ENCODE results near the gene ALPK1.
"Not testable (repeated sequence)": the region's sequence is repeated elsewhere in the genome, so short reads cannot be mapped to it uniquely, and the experiment has no call there.

DNA sequence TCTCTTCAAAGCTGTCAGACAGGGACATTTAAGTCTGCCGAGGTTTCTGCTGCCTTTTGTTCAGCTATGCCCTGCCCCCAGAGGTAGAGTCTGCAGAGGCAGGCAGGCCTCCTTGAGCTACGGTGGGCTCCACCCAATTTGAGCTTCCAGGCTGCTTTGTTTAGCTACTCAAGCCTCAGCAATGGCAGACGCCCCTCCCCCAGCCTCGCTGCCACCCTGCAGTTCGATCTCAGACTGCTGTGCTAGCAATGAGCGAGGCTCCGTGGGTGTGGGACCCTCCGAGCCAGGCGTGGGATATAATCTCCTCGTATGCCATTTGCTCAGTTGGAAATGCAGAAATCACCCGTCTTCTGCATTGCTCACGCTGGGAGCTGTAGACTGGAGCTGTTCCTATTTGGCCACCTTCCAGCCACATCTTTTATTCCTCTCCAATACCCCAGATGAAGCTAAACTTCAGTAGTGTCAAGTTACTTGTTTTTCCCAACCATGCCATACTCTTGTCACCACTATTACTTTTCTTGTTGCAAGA is 12.2 kb downstream of the ALPK1 start:
- TF ChIP-seq, protein P1, sequence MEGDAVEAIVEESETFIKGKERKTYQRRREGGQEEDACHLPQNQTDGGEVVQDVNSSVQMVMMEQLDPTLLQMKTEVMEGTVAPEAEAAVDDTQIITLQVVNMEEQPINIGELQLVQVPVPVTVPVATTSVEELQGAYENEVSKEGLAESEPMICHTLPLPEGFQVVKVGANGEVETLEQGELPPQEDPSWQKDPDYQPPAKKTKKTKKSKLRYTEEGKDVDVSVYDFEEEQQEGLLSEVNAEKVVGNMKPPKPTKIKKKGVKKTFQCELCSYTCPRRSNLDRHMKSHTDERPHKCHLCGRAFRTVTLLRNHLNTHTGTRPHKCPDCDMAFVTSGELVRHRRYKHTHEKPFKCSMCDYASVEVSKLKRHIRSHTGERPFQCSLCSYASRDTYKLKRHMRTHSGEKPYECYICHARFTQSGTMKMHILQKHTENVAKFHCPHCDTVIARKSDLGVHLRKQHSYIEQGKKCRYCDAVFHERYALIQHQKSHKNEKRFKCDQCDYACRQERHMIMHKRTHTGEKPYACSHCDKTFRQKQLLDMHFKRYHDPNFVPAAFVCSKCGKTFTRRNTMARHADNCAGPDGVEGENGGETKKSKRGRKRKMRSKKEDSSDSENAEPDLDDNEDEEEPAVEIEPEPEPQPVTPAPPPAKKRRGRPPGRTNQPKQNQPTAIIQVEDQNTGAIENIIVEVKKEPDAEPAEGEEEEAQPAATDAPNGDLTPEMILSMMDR (IDR thresholded peaks at IDR 0.05): not testable (repeated sequence)
- TF ChIP-seq POLR2A, POLR2AphosphoS5 (IDR thresholded peaks at IDR 0.05): not testable (repeated sequence)

All from sigmoid colon (tissue), 4 donors.